HG03378 (cell line): ENCODE results near the gene GSTM3.
"Not testable (repeated sequence)": the region's sequence is repeated elsewhere in the genome, so short reads cannot be mapped to it uniquely, and the experiment has no call there.

Experiments
- ATAC-seq: cut with Tn5 transposase; IDR thresholded peaks from one replicate; pipeline ENCODE4 v1.9.1; 2021; ENCODE audit warnings: mild to moderate bottlenecking, moderate library complexity; ENCODE audit not compliant: unreplicated experiment

GSTM3 gene

GRCh38 chr1:109708949-109709348 is 31.9 kb downstream of the GSTM3 start:
- not testable (repeated sequence) for ATAC-seq

- ATAC-seq = no peak
Measured at GRCh38 chr1:109705411-109705810, 35.4 kb downstream of the GSTM3 start.

GRCh38 chr1:109704173-109704572 is 36.7 kb downstream of the GSTM3 start:
- no peak for ATAC-seq

DNA sequence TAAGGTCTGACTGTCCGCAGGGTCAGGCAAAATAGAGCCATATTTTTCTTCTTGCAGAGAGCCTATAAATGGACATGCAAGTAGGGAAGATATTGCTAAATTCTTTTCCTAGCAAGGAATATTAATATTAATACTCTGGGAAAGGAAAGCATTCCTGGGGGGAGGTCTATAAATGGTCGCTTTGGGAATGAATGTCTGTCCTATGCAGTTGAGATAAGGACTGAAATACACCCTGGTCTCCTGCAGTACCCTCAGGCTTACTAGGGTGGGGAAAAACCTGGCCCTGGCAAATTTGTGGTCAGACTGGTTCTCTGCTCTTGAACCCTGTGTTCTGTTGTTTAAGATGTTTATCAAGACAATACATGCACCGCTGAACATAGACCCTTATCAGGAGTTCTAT is 37.9 kb downstream of the GSTM3 start:
- ATAC-seq = not testable (repeated sequence)

DNA sequence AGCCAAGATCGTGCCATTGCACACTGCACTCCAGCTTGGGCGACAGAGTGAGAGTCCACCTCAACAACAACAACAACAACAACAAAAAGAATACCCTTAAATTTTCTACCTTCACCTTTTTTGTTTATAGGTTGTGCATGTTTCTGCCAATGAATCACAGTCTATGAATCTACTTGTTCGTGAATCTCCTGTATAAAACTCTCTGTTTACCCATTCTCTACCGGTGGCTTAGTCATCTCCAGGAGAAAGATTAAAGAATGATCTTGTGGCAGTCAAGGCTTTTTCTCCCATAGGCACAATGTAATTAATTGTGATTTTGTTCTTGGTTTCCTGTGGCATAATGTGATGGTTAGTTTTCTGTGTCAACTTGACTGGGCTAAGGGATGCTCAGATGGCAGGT is 43.0 kb downstream of the GSTM3 start:
- ATAC-seq = not testable (repeated sequence)

- ATAC-seq = no peak
Measured at GRCh38 chr1:109697066-109697465, 43.8 kb downstream of the GSTM3 start.

DNA sequence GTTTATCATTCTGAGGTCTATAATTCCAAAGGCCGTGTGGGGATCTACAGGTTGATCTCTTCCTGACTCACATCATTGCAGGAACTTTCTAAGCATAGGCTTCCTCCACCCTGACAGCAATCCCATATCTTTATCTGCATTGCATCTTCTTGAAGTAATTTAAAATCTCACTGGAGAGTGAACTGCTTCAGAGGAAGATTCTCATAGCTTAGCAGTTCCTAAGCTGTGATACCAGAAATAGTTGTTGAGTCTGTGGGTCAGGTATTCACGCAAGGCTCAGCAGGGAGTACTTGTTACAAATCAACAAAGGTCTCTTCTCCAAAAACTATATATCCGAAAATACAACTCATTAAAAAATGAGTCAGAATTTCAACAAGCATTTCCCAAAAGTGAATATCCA is 45.7 kb downstream of the GSTM3 start:
- ATAC-seq = not testable (repeated sequence)

DNA sequence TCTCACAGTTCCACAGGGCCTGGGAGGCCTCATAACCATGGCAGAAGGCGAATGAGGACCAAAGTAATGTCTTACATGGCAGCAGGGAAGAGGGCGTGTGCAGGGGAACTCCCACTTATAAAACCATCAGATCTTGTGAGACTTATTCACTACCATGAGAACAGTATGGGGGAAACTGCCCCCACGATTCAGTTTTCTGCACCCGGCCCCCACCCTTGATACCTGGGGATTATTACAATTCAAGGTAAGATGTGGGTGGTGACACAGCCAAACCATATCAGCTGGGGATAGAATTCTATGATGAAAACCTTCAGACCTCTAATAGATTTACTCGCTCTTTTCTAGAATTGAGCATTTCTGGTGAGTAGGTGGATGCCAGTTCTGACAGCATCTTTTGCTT is 46.4 kb downstream of the GSTM3 start:
- ATAC-seq = not testable (repeated sequence)

- ATAC-seq = no peak
Measured at GRCh38 chr1:109691759-109692158, 49.1 kb downstream of the GSTM3 start.

DNA sequence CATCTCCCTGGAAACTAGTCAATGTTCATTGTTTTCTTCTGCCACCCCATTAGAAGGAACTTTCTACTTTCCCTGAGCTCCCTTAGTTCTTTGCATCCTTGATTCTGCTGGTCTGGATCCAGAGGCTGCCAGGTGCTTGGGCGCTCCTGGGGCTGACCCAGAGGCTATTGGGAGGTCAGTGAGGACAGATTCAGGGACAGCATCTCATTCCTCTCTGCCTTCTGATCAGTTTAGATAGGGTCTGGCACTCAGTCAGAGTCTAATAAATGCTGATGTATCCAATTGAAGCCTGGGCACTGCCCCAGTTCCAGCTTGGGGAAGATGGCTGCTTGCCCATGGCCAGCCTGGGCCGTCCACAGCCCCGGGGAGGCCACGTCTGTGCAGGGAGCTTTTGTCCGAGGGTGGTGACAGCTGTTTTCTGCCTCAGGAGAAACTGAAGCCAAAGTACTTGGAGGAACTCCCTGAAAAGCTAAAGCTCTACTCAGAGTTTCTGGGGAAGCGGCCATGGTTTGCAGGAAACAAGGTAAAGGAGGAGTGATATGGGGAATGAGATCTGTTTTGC is 50.9 kb downstream of the GSTM3 start:
- no peak for ATAC-seq

GRCh38 chr1:109687641-109688499 is 53.0 kb downstream of the GSTM3 start, which contains the start of gene GSTM1:
Gene GSTM1 (plus strand): TSS chr1:109687817. CDS start chr1:109687874, 57 bp downstream.
- ATAC-seq = no peak

- not testable (repeated sequence) for ATAC-seq
Measured at GRCh38 chr1:109687109-109687508, 53.7 kb downstream of the GSTM3 start.

GRCh38 chr1:109685890-109686289 is 54.9 kb downstream of the GSTM3 start:
- ATAC-seq = not testable (repeated sequence)

DNA sequence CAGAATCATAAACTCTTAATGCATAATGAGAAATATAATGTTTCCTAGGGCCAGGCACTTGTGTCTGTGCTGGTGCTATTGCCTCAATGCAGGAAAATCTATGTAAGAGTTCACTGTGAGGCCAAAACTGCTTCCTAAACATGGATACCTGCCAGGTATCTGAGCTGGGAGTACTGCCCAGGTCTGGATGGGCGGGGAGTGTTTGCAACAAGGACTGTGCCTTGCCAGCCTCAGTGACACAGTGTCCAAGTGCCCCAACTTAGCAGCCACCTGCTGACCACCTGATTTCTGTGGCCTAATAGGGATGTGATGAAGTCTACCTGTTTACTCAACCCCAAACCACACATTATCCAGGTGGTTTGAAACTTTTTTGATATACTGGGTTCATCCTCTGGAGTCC is 55.4 kb downstream of the GSTM3 start:
- not testable (repeated sequence) for ATAC-seq

DNA sequence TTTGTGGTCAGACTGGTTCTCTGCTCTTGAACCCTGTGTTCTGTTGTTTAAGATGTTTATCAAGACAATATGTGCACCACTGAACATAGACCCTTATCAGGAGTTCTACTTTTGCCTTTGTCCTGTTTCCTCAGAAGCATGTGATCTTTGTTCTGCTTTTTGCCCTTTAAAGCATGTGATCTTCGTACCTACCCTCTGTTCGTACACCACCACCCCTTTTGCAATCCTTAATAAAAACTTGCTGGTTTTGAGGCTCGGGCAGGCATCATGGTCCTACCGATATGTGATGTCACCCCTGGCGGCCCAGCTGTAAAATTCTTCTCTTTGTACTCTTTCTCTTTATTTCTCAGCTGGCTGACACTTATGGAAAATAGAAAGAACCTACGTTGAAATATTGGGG is 56.1 kb downstream of the GSTM3 start:
- not testable (repeated sequence) for ATAC-seq
